Measurements from ENCODE around the gene MAB21L2.

The MAB21L2 gene

DNA sequence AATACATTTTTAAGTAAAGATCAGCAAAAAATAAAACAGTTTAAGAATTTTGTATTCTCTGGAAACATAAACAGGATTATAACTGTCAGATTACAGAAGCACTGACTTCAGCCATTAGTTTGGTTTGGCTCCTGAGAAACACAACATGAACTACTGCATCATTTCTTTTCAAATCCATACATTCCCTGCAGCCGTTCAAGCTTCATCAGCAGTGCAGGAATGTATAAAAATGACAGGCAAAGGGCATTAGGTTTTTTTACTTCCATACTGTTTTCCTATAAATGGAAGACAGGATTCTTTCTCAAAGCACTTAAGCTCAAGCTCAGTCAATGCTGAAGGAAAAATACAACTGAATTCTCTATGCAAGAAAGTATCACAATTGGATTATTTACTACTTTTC is 4.2 kb upstream of the MAB21L2 start:
- DNase-seq: no peak

DNA sequence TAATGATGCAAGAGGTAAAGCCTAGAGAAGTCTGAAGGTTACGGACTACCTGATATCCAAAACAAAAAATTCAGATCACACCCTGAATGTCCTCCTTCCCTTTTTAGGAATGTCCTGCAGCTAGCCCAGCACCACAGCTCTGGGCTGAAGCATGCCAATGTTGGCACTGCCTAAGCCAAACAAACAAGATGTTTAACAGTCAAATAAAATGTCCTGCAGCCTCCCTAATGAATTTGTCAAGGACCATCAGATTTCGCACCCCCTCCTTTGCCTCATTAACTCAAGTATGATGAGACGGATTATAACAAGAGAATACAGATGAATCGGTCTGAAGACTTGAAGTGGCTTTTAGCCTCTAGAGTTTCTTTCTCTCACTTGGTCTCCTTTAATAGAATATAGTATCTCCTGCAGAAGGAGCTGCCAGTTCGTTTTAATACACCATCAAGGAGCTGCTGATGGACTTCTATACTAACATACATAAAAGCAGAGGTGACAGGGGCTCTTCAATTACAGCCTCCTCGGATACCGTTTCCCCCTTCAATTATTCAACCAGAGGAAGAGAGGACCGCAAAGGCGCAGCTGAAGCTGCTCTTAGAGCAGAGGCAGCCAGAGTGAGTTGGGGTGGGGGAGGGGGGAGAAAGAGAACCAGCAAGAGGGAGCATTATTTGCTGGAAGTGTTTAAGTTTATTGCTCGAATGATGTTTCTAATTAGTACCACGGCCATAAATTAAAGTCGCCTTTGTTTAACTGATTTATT is 3.0 kb upstream of the MAB21L2 start:
- peak; percentile 68 for DNase-seq

DNA sequence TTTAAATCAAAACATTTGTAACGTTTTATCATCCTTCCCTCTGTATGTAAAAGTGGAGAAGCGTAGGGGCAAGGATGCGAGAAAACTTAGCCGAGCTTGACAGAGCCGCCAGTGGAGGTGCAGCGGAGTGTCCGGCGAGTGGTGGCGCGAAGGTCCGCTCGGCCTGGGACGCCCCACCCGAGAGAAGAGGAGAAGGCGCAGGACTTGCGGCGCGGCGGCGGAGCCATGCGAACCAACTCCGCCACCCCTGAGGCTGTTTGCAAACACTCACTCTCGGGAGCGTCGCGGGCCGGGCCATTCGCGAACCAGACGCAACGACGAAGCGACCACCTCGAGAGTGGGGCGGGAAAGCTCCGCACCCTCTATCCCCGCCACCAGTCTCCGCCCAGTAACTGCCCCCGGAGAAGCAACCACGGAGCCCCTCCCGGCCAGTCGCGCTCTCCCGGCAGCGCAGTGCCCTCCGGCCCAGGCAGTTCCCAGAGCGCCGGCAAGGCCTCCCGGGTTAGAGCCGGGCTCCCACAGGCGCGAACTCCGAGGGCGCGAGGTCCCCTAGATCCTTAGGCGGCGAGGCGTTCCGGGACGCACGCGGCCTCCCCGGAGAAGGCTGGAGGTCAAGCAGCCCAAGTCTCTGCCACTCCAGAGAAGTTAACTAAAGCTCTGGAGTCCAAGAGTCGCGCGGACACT is 2.3 kb upstream of the MAB21L2 start:
- no peak for DNase-seq

DNA sequence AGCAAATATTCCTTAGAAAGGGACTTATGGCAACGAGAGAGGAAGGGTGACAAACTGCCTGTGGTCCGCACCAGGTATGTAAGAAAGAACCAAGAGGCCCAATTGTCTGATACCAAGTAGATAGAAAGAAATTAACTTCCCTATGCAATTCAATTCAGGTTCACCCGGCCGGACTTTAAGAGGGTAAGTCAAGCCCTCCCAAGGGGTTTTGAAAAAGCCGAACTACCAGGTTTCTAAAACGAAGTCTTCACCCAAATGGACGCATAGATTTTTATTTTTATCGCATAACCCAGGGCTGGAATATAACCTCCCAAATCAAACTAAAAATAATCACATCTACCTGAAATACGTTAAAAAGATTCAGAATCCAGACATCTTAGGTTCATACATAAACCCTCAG is 1.6 kb upstream of the MAB21L2 start:
- DNase-seq: no peak

DNA sequence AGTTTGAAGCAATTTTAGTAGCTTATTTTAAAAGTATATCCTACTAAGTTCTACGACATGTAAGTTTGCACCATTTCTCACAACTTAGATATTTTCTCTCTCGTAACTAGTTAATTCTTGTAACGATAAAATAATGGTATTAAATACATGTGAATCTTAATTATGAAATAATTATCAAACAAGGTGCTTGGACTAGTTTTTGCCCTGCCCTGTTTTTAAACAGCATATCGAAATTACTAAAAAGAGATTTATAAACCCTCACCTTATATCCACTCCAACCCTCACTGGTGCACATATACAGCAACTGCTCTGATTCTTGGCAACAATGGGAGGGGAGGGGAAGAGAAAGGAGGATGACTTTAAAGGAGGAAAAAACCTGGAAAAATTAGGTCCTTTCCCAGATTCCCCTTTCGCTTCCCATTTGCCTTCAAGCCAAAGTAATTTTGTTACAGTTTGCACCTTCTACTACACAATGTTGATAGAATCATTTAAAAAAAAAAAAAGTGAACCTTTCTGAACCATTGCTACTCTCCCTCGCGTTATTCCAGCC is 820 bp upstream of the MAB21L2 start:
- no peak for DNase-seq

DNA sequence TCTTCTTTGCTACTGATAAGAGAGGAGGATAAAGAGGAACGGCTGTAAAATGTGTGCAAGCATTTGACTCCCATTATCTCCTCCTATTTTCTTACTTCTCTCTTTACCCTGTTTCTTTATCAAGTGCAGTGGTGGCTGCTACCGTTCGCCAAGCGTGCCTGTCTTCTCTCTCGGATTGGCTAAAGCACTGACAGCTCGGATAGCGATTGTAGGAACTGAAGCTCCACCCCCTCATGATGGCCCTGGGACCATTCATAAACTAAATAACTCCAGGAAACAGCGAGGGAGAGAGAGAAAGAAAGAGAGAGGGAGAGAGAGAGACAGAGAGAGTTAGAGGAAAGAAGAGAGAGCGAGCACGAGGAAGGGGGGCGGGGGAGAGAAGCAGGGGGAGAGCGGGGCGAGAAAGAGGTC is 305 bp upstream of the MAB21L2 start:
- DNase-seq: no peak

DNA sequence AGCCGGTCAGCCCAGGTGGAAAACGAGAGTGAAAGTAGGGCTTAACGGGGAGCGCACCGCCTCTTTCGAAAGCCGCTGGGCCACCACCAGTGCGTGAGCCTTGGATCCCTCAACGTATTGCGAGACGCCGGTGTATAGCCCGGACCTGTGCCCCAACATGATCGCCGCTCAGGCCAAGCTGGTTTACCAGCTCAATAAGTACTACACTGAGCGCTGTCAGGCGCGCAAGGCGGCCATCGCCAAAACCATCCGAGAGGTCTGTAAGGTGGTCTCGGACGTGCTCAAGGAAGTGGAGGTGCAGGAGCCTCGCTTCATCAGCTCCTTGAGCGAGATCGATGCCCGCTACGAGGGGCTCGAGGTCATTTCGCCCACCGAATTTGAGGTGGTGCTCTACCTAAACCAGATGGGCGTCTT is 929 bp downstream of the MAB21L2 start:
- no peak for DNase-seq

DNA sequence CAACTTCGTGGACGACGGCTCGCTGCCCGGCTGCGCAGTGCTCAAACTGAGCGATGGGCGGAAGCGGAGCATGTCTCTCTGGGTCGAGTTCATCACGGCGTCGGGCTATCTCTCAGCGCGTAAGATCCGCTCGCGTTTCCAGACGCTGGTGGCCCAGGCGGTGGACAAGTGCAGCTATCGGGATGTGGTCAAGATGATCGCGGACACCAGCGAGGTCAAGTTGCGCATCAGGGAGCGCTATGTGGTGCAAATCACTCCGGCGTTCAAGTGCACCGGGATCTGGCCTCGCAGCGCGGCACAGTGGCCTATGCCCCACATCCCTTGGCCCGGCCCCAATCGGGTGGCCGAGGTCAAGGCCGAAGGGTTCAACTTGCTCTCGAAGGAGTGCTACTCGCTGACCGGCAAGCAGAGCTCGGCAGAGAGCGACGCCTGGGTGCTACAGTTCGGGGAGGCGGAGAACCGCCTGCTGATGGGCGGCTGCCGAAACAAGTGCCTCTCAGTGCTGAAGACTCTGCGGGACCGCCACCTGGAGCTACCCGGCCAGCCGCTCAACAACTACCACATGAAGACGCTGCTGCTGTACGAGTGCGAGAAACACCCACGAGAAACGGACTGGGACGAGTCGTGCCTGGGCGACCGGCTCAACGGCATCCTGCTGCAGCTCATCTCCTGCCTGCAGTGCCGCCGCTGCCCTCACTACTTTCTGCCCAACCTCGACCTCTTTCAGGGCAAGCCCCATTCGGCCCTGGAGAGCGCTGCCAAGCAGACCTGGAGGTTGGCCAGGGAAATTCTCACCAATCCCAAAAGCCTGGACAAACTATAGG is 1.5 kb downstream of the MAB21L2 start:
- no peak for DNase-seq

DNA sequence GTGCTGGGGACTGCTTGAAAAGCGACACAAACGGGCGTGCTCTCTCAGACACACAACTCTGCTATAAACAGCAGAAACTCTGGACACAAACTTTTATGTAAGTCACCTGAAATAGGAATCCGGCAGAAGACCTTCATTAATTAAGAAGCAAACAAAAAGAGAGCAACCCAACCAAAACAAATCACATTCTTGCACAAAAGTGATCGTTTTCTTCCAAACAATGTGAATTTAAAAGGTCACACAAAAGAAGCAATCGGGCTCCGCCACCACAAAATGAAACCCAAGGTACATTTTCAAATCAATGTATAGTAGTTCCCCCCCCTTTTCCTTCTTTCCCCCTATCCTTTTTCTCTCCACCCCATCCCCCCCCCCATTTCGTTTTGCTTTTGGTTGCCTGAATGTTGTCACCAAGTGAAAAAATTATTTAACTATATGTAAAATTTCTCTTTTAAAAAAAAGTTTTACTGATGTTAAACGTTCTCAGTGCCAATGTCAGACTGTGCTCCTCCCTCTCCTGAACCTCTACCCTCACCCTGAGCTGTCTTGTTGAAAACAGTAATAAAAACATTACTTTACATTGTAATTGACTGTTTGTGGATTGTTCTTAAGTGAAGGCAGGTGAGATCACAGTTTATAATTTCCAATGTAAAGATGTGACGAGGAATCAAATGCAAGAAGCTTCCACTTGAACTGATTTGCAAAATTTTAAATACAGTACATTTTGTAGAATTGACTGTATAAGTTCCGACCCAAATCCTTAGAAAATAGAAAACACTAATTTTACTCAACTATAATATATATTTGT is 2.4 kb downstream of the MAB21L2 start:
- DNase-seq: no peak

DNA sequence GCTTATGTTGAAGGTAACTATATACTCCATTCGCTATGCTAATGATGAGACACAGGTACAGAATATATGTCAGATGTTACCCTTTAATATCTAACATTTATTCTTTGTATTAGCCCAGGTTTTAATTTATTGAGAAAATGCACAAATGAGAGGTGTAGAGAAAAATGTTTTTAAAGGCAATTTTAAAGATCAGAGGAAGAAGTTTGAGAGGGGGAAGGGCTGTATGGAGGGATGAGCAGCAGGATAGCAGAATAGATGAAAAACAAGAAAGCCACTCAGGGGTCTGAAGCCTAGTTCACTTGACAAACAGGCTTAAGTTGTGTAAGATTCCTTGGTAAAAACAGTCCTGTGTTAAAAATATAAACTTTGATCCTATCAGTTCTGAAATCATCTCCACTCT is 3.7 kb downstream of the MAB21L2 start:
- no peak for DNase-seq

DNA sequence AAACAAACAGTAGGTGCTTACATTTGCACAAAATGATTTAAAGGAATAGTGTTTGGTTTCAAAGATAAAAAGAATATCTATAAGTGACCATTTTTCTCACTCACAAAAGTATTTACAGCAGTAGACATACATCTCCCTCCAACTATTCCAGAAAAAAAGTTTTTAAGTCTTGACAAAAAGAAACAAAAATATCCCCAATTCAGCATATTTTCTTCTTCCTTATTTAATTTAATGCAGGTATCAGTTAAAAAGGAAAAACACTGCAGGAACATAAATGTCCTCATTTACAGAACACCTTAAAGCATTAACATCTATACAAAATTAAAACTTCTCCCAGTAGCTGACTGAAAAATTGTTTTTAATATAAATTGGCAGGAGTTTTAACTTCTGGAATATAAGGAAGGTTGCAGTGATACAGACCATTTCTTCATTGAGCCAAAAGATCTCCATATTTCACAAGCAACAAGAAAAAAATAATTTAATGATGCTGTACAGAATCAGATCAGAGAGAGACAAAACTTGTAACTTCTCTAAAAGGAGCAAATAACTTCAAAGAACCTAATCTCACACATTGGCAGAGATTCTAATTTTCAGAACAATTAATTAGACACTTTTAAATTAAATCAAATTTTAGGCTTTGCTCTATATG is 4.3 kb downstream of the MAB21L2 start:
- no peak for DNase-seq

DNA sequence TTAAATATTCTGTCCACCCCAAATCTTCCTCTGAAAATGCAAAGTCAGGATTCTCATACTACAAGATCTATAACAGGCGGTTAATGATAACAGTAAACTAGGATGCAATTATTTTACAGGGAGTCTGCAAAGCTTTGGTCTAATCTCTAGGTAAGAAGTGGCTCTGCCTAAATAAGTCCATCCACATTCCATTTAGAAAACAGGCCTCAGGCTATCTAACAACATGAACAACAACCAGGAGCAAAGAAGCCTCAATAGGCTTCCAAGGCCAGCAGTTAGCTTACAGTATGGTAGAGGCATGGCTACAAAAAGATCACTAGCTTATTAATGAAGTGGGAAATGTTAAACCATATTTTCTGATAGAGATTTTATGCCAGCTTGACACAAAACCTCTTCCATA is 6.4 kb downstream of the MAB21L2 start:
- DNase-seq: no peak

DNA sequence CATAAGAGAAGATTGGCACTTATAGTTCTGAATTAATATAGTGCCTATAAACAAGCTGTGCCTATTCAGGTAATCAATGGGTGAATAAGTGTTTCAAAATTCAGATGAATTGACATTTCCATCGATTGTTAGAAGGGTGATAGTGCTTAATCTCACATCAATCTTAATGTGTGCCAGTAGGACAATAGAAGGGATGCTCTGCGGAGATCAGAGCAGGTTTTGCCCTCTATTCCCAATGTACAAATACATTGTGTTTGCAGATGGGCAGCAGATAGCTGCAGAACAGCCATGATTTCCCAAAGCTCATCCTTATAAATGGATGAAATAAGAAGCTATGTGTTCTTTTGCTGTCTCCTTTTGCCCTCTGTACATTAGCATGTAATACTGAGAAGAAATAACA is 7.2 kb downstream of the MAB21L2 start:
- DNase-seq: no peak

DNA sequence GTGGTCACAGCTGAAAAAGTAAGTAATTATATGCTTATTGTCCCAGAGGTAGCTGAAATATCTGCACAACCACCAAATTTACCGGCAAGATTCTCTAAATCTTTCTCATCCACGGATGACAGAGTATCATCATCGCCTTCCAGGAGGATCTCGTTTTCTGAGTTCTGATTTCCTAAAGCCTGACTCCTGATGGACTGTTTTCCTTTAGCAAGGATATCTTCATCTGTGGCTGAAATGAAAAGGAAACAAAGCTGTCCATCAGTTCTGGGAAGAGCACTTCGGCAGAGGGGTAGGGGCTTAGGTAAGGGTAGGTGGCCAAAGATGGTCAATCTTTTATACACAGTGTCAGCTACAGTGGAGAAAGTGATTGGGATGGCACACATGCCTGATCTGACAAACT is 8.7 kb downstream of the MAB21L2 start:
- DNase-seq: no peak

DNA sequence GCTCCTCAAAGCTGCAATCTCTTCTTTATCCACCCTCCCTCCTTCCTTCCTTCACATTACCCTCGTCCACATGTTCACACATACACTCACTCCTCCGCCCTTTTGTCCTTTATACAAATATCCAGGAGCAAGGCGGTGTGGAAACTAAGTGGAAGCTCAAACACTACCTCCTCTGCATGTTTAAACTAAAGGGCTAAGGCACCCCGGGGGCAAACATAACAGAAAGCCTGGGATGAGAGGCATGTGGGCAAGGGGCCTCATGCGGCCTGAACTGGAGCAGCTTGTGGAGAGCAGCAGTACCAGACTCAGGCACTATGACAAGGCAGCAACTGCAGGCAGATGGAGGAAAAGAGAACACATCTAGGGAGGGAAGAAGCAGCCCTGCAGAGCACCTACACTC is 9.5 kb downstream of the MAB21L2 start:
- DNase-seq: no peak

DNA sequence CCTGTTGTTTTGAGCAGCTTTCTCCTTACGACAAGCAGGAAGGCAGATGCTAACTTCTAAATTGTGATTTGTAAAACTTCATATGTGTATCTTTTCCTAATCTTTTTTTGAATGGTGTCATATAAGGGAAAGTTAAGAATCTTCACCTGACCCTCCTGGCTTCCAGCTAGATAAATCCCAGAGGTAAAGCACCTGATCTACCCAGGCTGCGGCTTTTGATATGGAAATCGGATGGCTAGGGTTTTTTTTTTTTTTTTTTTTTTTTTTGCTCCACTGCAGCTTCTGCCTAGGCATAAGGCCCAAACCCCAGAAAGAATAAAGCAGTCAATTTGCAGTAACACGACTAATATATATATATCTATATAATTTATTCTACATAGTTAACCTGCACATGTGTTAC is 10.0 kb downstream of the MAB21L2 start:
- DNase-seq: no peak

DNA sequence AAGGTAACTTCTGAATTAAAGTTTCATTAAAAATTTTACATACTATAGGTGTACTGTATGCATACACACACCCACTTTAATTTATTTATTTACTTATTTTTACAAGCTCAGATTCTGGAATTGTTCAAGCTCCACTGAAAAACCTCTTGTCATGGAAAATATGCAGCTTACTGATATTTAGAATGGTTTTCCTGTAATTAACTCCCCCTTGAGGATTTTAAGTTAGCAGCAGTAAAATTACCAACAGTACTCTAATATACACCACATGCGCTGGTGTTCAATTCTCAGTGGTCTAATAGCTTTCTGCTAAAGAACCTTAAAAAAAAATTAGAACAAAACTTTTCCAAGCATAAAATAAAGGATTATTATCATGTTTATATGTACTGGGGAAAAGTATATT is 12.0 kb downstream of the MAB21L2 start:
- DNase-seq: no peak

DNA sequence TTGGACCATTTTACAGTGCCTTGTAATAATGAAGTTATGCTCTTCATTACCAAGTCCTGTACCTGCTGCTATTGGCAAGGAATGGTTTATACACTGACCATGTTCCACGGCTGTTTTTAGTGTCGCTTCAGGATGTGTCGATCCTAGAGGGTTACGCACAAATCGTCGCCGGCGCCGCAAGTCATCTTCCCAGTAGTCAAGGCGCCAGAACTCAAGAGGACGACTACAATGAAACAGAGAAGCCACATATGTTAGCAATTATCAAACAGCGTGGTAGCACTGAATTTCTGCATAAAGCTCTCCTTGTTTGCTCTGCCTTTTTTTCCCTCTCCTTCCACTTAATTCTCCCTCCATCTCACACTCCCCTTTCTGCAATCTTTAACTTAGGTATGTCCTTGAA is 17.0 kb downstream of the MAB21L2 start:
- DNase-seq: no peak

DNA sequence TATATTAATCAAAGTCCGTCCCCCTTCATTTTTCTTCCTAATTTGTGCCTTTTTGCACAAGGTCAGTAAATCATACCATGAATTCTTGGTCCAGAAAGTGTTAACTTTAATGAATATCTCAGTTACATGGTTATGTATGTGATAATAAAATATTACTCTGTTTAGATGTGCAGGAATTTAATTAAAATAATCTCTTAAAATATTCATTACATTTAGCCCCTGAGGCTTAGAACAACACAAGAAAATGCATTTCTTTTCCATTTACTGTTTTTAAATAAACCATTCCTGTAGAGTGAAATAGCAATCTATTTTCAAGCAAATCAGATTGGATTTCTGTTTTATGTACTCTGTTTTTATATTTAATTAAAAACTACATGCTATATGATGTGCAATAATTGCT is 17.6 kb downstream of the MAB21L2 start:
- DNase-seq: no peak

DNA sequence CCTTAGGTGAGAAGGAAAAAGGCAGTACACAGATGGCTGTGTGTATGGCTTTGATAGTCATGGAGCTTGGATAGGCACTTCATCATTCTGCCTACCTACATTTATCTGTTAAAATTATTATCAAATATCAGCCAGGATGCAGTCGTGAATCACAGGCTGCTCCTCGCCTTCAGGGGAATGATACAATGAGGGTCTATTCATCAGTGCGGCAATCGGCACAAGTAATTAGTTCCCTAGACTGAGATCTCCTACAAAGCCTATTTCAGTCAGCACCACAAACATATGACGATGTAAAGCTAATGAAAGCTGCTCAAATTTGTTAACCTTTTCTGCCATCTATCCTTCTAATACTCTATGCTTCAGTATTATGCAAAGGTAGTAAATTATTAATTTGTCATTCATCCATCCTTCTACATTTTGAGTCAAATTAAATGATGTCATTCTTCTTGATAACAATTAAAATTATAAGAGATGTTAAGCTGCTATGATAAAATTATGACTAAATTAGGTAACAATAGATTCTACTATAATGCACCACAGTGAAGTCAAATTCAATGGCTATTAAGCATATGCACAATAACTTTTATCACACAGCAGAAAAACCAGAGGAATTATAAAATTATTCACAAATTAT is 19.0 kb downstream of the MAB21L2 start:
- DNase-seq: no peak

DNA sequence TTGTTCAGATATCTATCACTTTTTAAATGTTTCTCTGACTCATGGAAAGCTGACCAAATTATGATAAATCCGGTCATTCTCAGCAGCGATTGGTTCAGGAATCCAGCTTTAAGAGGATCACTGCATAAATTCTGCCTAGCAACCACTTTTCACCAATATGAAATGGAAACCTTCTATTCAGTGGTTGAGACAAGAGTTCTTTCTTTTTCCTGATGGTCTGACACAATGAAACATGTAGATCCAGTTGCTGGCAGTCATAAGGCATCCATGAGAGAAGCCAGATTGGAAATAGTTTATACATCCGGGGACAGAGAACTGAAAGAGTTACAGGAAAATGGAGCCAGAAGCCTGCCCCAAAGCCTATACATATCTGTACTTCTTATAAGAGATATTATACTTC is 27.2 kb downstream of the MAB21L2 start:
- DNase-seq: no peak

DNA sequence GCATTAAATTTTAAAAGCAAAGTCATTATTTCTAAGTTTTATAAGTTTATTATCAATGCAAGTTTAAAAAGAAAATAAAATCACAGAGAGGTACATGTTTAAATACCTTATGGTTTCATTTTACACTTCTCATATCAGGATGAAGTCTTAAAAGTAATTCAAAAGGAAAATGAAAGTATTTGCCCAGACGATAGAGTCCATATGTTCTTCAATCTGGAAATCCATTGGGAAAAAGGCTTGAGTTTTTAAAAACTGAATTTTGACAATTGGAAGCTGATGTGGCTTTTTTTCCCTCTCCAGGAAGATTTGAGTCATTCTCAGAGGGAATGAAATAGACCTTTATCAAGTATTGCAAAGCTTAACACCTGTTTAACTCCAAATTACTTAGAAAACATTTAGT is 37.1 kb downstream of the MAB21L2 start:
- DNase-seq: no peak
